Endodermal cell (in vitro differentiated cells): ENCODE data around the gene PRKCB. TPM values are rescaled to one million over a fixed set of nuclear protein-coding genes. Genes with fewer than 3 reads are reported as not detected.

Experiments
- DNase-seq: peaks from one replicate; pipeline ENCODE4 v3.0.0-alpha.2; 2017
- H3K27ac ChIP-seq: 2 replicates; pipeline ENCODE4 v1.5.1; 2013; ENCODE audit warnings: mild to moderate bottlenecking, low read depth, low read length, moderate library complexity
- H3K27me3 ChIP-seq: 2 replicates; pipeline ENCODE4 v1.6.1; 2013; ENCODE audit warnings: mild to moderate bottlenecking, low read length, moderate library complexity; ENCODE audit not compliant: insufficient read depth, control insufficient read depth, poor library complexity, severe bottlenecking
- H3K36me3 ChIP-seq: 2 replicates; pipeline ENCODE4 v1.7.0; 2013; ENCODE audit warnings: mild to moderate bottlenecking, low read length, moderate library complexity; ENCODE audit not compliant: control insufficient read depth, insufficient read depth
- H3K4me1 ChIP-seq: one replicate; pipeline ENCODE4 v1.7.0; 2013; ENCODE audit warnings: low read length; ENCODE audit not compliant: control insufficient read depth, insufficient read depth
- H3K4me3 ChIP-seq: 2 replicates; pipeline ENCODE4 v1.5.1; 2013; ENCODE audit warnings: mild to moderate bottlenecking, low read length, moderate library complexity
- H3K9ac ChIP-seq: 2 replicates; pipeline ENCODE4 v1.6.1; 2013; ENCODE audit warnings: mild to moderate bottlenecking, low read length, moderate library complexity; ENCODE audit not compliant: poor library complexity, severe bottlenecking; ENCODE audit errors: extremely low read depth
- H3K9me3 ChIP-seq: 2 replicates; pipeline ENCODE4 v1.6.1; 2013; ENCODE audit warnings: mild to moderate bottlenecking, low read length, moderate library complexity; ENCODE audit not compliant: control insufficient read depth
- H3K27ac Mint-ChIP-seq: 2 replicates; pipeline ENCODE4 v1.8.0; 2020; ENCODE audit warnings: mixed read lengths
- H3K27me3 Mint-ChIP-seq: 2 replicates; pipeline ENCODE4 v1.8.0; 2021; ENCODE audit warnings: mild to moderate bottlenecking, mixed read lengths; ENCODE audit not compliant: insufficient read depth
- H3K36me3 Mint-ChIP-seq: 2 replicates; pipeline ENCODE4 v1.8.0; 2020; ENCODE audit warnings: low read depth, mixed read lengths
- H3K4me1 Mint-ChIP-seq: 2 replicates; pipeline ENCODE4 v1.8.0; 2020; ENCODE audit warnings: mixed read lengths
- H3K4me3 Mint-ChIP-seq: 2 replicates; pipeline ENCODE4 v1.8.0; 2020; ENCODE audit warnings: mild to moderate bottlenecking, moderate library complexity, mixed read lengths
- H3K9me3 Mint-ChIP-seq: 2 replicates; pipeline ENCODE4 v1.8.0; 2020; ENCODE audit warnings: mild to moderate bottlenecking, mixed read lengths
- WGBS, 2 experiments: methylation state at CpG; one replicate each; pipeline versions ENCODE4 v1.1.5 to v1.1.7; 2013; ENCODE audit warnings: missing lambda C conversion rate in 2 of 2, mixed read lengths in 1 of 2; ENCODE audit not compliant: insufficient coverage in 1 of 2, insufficient read length in 1 of 2; 5-methylcytosine and 5-hydroxymethylcytosine counted together
- total RNA-seq, 2 donors: library from RNA; stranded (reverse); fragmentation: NEBNext Ultra II Directional in 1 of 2; extraction: Animal tissue kit (Norgen Biotek cat#: 25700) in 1 of 2; gene quantifications; 2 replicates in 1 of 2; 3 replicates in 1 of 2; pipeline ENCODE4 v1.2.1, GENCODE V29; 2021
- TF ChIP-seq, protein P1 (sequence below): fragments of 200-600 bp; sonication (generic); conservative IDR thresholded peaks from 2 replicates; pipeline ENCODE4 v1.5.0; 2021; ENCODE audit warnings: antibody characterized with exemption, mild to moderate bottlenecking

The PRKCB gene
- total RNA-seq, 2 donors from 2014 or later = 0.38 to 1.1 TPM

DNA sequence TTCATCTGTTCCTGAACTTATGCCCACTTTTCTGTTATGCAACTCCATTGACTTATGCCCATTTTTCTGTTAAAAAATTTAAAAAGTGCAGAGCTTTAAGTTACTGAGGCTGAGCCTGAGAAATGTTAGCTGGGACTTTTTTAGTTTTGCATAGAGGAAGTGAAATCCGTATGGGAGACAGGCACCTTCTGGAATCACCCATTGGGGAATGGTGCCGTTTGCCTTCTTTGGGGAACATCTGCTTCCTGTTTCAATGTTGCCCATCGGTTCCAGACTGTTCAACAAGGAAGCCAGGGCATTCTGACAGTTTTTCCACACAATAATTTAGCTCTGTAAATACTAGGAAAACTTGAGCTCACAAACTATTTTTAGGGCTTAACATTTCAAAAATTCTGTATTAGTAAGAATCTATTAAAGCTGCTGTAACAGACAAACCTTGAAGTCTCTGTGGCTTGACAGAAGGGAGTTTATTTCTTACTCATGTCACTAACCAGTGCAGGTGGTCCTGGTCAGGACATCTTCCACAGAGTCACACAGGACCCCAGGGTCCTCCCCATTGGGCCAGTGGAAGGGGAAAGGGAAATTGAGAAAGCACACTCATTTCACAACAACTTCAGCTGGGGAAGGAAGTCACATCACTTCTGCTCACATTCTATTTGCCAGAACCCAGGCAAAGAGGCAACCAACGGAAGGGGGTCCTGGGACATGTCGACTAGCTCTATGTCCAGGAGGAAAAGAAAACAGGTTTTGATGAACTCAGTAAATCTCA lies 17.2 kb downstream of the PRKCB start:
- Histone ChIP-seq H3K9ac (no peak overlapping the region), H3K36me3 (no peaks in the 10 kb centered on the region), H3K27ac (no peak overlapping the region), H3K4me1 (peaks cover 7% of the 10 kb centered on the region), H3K27me3 (peaks cover 19% of the 10 kb centered on the region), H3K9me3 (no peaks in the 10 kb centered on the region), H3K4me3 (no peak overlapping the region)
- peaks cover 11% of the 10 kb centered on the region for H3K4me1 Mint-ChIP-seq
- H3K27ac Mint-ChIP-seq = no peak overlapping the region
- DNase-seq = no peak
- 62 to 91% methylated on average over 4 to 5 of the region's 5 CpGs for WGBS, 2 experiments
- no peaks in the 10 kb centered on the region for H3K9me3 Mint-ChIP-seq
- TF ChIP-seq, protein P1, sequence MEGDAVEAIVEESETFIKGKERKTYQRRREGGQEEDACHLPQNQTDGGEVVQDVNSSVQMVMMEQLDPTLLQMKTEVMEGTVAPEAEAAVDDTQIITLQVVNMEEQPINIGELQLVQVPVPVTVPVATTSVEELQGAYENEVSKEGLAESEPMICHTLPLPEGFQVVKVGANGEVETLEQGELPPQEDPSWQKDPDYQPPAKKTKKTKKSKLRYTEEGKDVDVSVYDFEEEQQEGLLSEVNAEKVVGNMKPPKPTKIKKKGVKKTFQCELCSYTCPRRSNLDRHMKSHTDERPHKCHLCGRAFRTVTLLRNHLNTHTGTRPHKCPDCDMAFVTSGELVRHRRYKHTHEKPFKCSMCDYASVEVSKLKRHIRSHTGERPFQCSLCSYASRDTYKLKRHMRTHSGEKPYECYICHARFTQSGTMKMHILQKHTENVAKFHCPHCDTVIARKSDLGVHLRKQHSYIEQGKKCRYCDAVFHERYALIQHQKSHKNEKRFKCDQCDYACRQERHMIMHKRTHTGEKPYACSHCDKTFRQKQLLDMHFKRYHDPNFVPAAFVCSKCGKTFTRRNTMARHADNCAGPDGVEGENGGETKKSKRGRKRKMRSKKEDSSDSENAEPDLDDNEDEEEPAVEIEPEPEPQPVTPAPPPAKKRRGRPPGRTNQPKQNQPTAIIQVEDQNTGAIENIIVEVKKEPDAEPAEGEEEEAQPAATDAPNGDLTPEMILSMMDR = no peak
- H3K27me3 Mint-ChIP-seq = peaks cover 96% of the 10 kb centered on the region
- H3K4me3 Mint-ChIP-seq = no peak overlapping the region
- no peaks in the 10 kb centered on the region for H3K36me3 Mint-ChIP-seq

DNA sequence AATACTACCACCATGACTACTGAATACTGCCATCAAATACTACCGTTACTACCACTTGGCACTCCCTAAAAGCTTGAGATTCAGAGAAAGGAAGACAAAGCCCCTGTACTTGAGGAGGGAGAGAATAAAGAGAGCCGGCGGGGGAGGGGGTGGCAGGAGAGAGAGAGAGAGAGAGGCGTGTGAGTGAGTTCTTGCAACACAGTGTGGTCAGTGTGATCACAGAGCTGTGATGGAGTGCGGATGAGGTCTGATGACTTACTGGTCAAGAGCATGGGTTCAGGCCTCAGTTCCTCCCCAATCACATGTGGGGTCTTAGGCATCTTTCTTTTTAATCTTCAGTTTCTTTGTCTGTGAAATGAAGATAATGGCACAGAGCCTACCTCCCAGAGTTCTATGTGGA lies 19.2 kb downstream of the PRKCB start:
- 78 to 83% methylated on average over 3 to 4 of the region's 5 CpGs for WGBS, 2 experiments
- Histone ChIP-seq H3K4me1 (peaks cover 7% of the 10 kb centered on the region), H3K27ac (no peak overlapping the region), H3K27me3 (peaks cover 36% of the 10 kb centered on the region), H3K36me3 (no peaks in the 10 kb centered on the region), H3K9ac (no peak overlapping the region), H3K9me3 (no peaks in the 10 kb centered on the region), H3K4me3 (no peak overlapping the region)
- TF ChIP-seq, protein P1 = no peak
- H3K27ac Mint-ChIP-seq = no peak overlapping the region
- H3K27me3 Mint-ChIP-seq = peaks cover 97% of the 10 kb centered on the region
- H3K4me1 Mint-ChIP-seq = peaks cover 16% of the 10 kb centered on the region
- no peaks in the 10 kb centered on the region for H3K36me3 Mint-ChIP-seq
- no peak overlapping the region for H3K4me3 Mint-ChIP-seq
- no peaks in the 10 kb centered on the region for H3K9me3 Mint-ChIP-seq
- no peak for DNase-seq

DNA sequence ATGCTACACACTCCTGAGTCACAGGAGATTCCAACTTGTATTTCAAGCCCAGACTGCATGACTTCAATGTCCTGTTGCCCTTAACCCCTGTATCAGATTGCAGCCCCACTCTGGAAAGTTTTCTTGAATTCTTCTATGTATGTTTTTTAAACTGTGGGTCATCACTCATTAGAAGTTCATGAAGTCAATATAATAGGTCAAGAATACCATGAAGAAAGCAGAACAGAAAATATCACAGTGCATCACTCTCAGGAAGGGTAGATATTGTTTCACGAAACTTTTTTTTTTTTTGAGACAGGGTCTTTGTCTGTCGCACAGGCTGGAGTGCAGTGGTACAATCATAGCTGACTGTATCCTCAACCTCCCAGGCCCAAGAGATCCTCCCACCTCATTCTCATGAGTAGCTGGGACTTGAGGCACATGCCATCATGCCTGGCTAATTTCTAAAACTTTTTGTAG lies 20.5 kb downstream of the PRKCB start:
- Histone ChIP-seq H3K4me1 (peaks cover 7% of the 10 kb centered on the region), H3K9ac (no peak overlapping the region), H3K4me3 (no peak overlapping the region), H3K27ac (no peak overlapping the region), H3K36me3 (no peaks in the 10 kb centered on the region), H3K27me3 (peaks cover 47% of the 10 kb centered on the region), H3K9me3 (no peaks in the 10 kb centered on the region)
- H3K27ac Mint-ChIP-seq = no peak overlapping the region
- H3K4me1 Mint-ChIP-seq = peaks cover 16% of the 10 kb centered on the region
- no peaks in the 10 kb centered on the region for H3K9me3 Mint-ChIP-seq
- H3K4me3 Mint-ChIP-seq = no peak overlapping the region
- no peaks in the 10 kb centered on the region for H3K36me3 Mint-ChIP-seq
- H3K27me3 Mint-ChIP-seq = peaks cover 99% of the 10 kb centered on the region
- DNase-seq = no peak
- TF ChIP-seq, protein P1 = no peak
- WGBS, 2 experiments = 96 to 100% methylated on average over 1 to 2 of the region's 2 CpGs
